Small intestine (tissue), 7 donors: Measurements from ENCODE around the gene CTBP2. TPM values are rescaled to one million over a fixed set of nuclear protein-coding genes. Genes with fewer than 3 reads are reported as not detected.
A peak's percentile ranks its signal among the peaks of the same experiment; 100 is the strongest.

Experiments used
- DNase-seq, 2 donors: peaks; one replicate each; pipeline versions ENCODE4 v3.0.0 to v3.0.0-alpha.2; 2013
- FAIRE-seq: peaks from 2 replicates; lab custom pipeline; 2012; peaks lifted over from hg19 to GRCh38; lab: Jason Lieb, UNC
- H3K27ac ChIP-seq, 3 donors: one replicate each; pipeline ENCODE4 v1.5.1; 2013; ENCODE audit warnings: low read length in 2 of 3, mild to moderate bottlenecking in 2 of 3, control low read depth in 1 of 3, inconsistent platforms in 1 of 3, low read depth in 1 of 3, moderate library complexity in 1 of 3
- H3K27me3 ChIP-seq, 3 donors: one replicate each; pipeline ENCODE4 v1.6.1; 2013; ENCODE audit warnings: low read length in 3 of 3, inconsistent platforms in 1 of 3; ENCODE audit not compliant: control insufficient read depth in 3 of 3, insufficient read depth in 3 of 3
- H3K36me3 ChIP-seq, 3 donors: one replicate each; pipeline ENCODE4 v1.6.1; 2013; ENCODE audit warnings: low read length in 3 of 3, inconsistent platforms in 1 of 3, low read depth in 1 of 3, mild to moderate bottlenecking in 1 of 3, moderate library complexity in 1 of 3; ENCODE audit not compliant: control insufficient read depth in 3 of 3, insufficient read depth in 2 of 3
- H3K4me1 ChIP-seq, 3 donors: one replicate each; pipeline ENCODE4 v1.6.1; 2013; ENCODE audit warnings: low read length in 2 of 3, inconsistent platforms in 1 of 3, low read depth in 1 of 3, mild to moderate bottlenecking in 1 of 3, moderate library complexity in 1 of 3; ENCODE audit not compliant: control insufficient read depth in 3 of 3, insufficient read depth in 2 of 3
- H3K4me3 ChIP-seq, 3 donors: one replicate each; pipeline ENCODE4 v1.5.1; 2013; ENCODE audit warnings: low read length in 3 of 3, control low read depth in 1 of 3, inconsistent platforms in 1 of 3, low read depth in 1 of 3, mild to moderate bottlenecking in 1 of 3, moderate library complexity in 1 of 3
- H3K9me3 ChIP-seq, 2 donors: one replicate each; pipeline ENCODE4 v1.6.1; 2013; ENCODE audit warnings: low read depth in 1 of 2, low read length in 1 of 2; ENCODE audit not compliant: control insufficient read depth in 2 of 2, insufficient read depth in 1 of 2
- WGBS, 3 donors: extraction: QIAGEN DNeasy Blood & Tissue Kit; methylation state at CpG; one replicate each; pipeline ENCODE4 v1.1.7; 2013; 5-methylcytosine and 5-hydroxymethylcytosine counted together
- polyA plus RNA-seq, 4 donors: library from polyadenylated mRNA; stranded (reverse) in 3 of 4; unstranded in 1 of 4; fragments of 200-250 nt in 3 of 4; fragments of 120-200 nt in 1 of 4; gene quantifications; one replicate each; pipeline versions ENCODE4 v1.2.1 to v1.2.3, GENCODE V29; 2013
- donor health status: healthy with polysubstance abuse.
- donor health status: control.
- donor health status: control.
- donor health status: Bipolar disorder and iron deficiency.
- donor health status: healthy.

Gene CTBP2
- polyA plus RNA-seq, 4 donors = 38.1 to 56.8 (median 49.1) TPM

- FAIRE-seq (no peak), DNase-seq (no peak)
- no peak overlapping the region for H3K4me3 ChIP-seq
- WGBS, 3 donors = 84 to 88% (median 85%) methylated on average over 18 to 19 of the region's 19 CpGs
- peaks cover 10 to 91% (median 12%) of the 10 kb centered on the region in 3 donors for H3K36me3 ChIP-seq
- no peaks in the 10 kb centered on the region for H3K27me3 ChIP-seq
- H3K27ac ChIP-seq = no peak overlapping the region
- H3K4me1 ChIP-seq = no peaks in the 10 kb centered on the region
- H3K9me3 ChIP-seq = no peaks in the 10 kb centered on the region
These were observed 155.6 kb downstream of the CTBP2 start for GRCh38 chr10:125004571-125005311.

- no peak overlapping the region for H3K27ac ChIP-seq
- no peak overlapping the region for H3K4me3 ChIP-seq
- FAIRE-seq (no peak), DNase-seq (no peak)
- no peaks in the 10 kb centered on the region for H3K27me3 ChIP-seq
- no peaks in the 10 kb centered on the region for H3K4me1 ChIP-seq
- 88 to 93% (median 89%) methylated on average over 14 of the region's 14 CpGs for WGBS, 3 donors
- no peaks in the 10 kb centered on the region for H3K9me3 ChIP-seq
- H3K36me3 ChIP-seq = peaks cover 11 to 91% (median 12%) of the 10 kb centered on the region in 3 donors
These were observed 156.4 kb downstream of the CTBP2 start for GRCh38 chr10:125003901-125004467.

DNA sequence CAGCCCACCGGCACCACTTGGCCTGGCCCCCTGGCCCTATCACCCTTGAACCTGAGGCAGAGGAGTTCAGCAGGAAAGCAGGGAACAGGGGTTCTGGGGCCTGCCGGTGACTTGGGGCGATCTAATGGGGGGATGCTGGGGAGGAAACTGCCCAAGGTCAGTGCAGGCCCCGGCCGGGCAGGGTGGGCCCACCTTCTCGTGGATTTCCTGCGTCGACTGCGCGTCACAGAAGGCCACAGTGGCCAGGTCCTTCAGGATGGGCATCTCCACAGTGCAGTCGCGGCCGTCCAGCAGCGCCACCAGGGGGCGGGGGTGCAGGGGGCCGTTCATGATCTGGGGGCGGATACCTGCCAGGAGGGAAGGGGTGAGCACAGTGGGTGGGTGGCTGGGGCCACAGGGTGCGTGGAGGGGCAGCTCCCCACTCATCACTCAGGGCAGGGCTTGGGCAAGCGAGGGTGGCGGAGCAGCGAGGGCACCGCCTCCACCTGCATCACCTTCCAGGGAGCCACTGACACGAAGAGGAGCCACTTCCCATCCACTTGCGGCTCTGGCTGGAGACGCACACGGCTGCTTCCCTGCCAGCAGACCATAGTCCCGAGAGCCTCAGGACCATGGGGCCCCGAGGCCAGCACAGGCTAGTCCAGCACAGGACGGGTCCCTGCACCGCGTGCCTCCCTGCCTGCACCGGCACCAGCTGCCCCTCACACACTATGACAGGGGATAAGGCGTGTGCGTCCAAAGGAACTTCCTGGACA is 157.0 kb downstream of the CTBP2 start:
- FAIRE-seq = no peak
- WGBS, 3 donors = 88 to 95% (median 91%) methylated on average over 27 to 34 of the region's 34 CpGs
- Histone ChIP-seq H3K4me3 (no peak overlapping the region), H3K27ac (no peak overlapping the region), H3K9me3 (no peaks in the 10 kb centered on the region), H3K36me3 (peaks cover 11 to 94% (median 12%) of the 10 kb centered on the region in 3 donors), H3K27me3 (no peaks in the 10 kb centered on the region), H3K4me1 (no peaks in the 10 kb centered on the region)
- no peak for DNase-seq

- no peak for FAIRE-seq
- H3K27ac ChIP-seq = no peak overlapping the region
- H3K4me3 ChIP-seq = no peak overlapping the region
- H3K27me3 ChIP-seq = no peaks in the 10 kb centered on the region
- no peak for DNase-seq
- H3K36me3 ChIP-seq = peaks cover 11 to 98% (median 16%) of the 10 kb centered on the region in 3 donors
- H3K4me1 ChIP-seq = no peaks in the 10 kb centered on the region
- H3K9me3 ChIP-seq = no peaks in the 10 kb centered on the region
- WGBS, 3 donors = 86 to 89% (median 88%) methylated on average over 27 to 28 of the region's 28 CpGs
These were observed 157.8 kb downstream of the CTBP2 start for GRCh38 chr10:125002423-125003145.

GRCh38 chr10:125002047-125002422 is 158.3 kb downstream of the CTBP2 start:
- Histone ChIP-seq H3K4me3 (no peak overlapping the region), H3K9me3 (no peaks in the 10 kb centered on the region), H3K4me1 (no peaks in the 10 kb centered on the region), H3K27me3 (no peaks in the 10 kb centered on the region), H3K27ac (no peak overlapping the region), H3K36me3 (peaks cover 16 to 99% (median 16%) of the 10 kb centered on the region in 3 donors)
- no peak for FAIRE-seq
- DNase-seq = no peak
- 84 to 86% (median 86%) methylated on average over 12 of the region's 12 CpGs for WGBS, 3 donors

- peaks cover 17 to 99% (median 18%) of the 10 kb centered on the region in 3 donors for H3K36me3 ChIP-seq
- no peak for FAIRE-seq
- DNase-seq = no peak
- H3K4me3 ChIP-seq = no peak overlapping the region
- no peaks in the 10 kb centered on the region for H3K4me1 ChIP-seq
- 77 to 84% (median 82%) methylated on average over 21 of the region's 21 CpGs for WGBS, 3 donors
- H3K27me3 ChIP-seq = no peaks in the 10 kb centered on the region
- no peak overlapping the region for H3K27ac ChIP-seq
- no peaks in the 10 kb centered on the region for H3K9me3 ChIP-seq
These were observed 158.9 kb downstream of the CTBP2 start for GRCh38 chr10:125001313-125002046.

- H3K4me1 ChIP-seq = no peaks in the 10 kb centered on the region
- no peaks in the 10 kb centered on the region for H3K9me3 ChIP-seq
- DNase-seq = no peak
- no peak overlapping the region for H3K4me3 ChIP-seq
- peak overlapping the region in 1 of 3 donors; percentile 18 for H3K27ac ChIP-seq
- 64 to 66% (median 64%) methylated on average over 33 to 35 of the region's 35 CpGs for WGBS, 3 donors
- peaks cover 18 to 100% (median 18%) of the 10 kb centered on the region in 3 donors for H3K36me3 ChIP-seq
- FAIRE-seq = no peak
- H3K27me3 ChIP-seq = no peaks in the 10 kb centered on the region
These were observed 159.7 kb downstream of the CTBP2 start for GRCh38 chr10:125000366-125001312.
